HG03558 (cell line): ENCODE results near the gene MTX3.

ENCODE experiments used
- ATAC-seq: cut with Tn5 transposase; IDR thresholded peaks from one replicate; pipeline ENCODE4 v1.9.1; 2021; ENCODE audit warnings: moderate number of reproducible peaks; ENCODE audit not compliant: unreplicated experiment; ENCODE audit errors: extremely low read depth

MTX3 gene, protein sequence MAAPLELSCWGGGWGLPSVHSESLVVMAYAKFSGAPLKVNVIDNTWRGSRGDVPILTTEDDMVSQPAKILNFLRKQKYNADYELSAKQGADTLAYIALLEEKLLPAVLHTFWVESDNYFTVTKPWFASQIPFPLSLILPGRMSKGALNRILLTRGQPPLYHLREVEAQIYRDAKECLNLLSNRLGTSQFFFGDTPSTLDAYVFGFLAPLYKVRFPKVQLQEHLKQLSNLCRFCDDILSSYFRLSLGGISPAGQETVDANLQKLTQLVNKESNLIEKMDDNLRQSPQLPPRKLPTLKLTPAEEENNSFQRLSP

GRCh38 chr5:79990598-79991507, at the start of gene MTX3:
Gene MTX3, minus strand, starts transcription at chr5:79991262. Its CDS starts 24 bp downstream, at chr5:79991238.
- ATAC-seq = peak; percentile 79

DNA sequence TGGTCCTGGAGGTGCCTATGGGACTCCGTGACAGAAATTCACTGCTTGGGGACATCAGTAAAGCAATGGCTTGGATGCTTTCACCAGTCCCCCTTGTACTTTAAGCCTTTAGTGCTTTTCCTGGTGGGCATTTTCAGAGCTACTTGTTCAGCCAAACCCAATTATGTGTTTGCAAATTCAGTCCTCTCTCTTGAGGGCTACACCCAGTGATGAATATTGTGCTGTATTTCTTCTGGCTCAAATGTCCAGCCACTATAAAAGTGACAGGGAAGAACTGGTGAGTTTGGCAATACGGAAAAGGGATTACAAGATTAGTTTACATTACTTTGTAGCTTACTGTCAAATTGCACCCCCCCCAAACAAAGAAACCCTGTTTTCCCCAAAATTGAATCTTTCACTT, 48.6 kb upstream of the MTX3 start:
- ATAC-seq = no peak

GRCh38 chr5:80037366-80037765, 46.3 kb upstream of the MTX3 start:
- no peak for ATAC-seq

- ATAC-seq = no peak
Measured at GRCh38 chr5:80036615-80037014, 45.6 kb upstream of the MTX3 start.

DNA sequence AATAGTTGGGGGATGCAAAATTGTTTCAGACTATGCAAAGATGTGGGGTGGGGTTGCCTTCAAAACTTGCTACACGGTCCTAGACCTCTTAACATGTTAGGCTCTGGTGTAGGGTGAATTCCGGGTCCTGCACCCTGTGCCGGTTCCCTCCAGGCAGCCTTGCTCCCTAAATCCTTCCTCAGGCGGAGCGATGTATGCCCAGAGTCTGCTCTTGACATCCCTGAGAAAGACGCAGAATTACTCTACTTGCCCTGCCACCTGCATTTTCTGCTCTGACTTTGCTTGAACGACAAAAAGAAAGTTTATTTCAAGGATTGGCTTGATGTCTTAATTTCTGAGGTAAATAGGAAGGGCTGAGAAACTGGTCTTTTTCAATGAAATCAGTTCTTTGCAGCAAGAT, 44.8 kb upstream of the MTX3 start:
- ATAC-seq = no peak

- ATAC-seq = no peak
Measured at GRCh38 chr5:80034962-80035821, 44.1 kb upstream of the MTX3 start, which contains the start of gene THBS4. Gene THBS4, plus strand, starts transcription at chr5:80035348. Its CDS starts 190 bp downstream, at chr5:80035538.

DNA sequence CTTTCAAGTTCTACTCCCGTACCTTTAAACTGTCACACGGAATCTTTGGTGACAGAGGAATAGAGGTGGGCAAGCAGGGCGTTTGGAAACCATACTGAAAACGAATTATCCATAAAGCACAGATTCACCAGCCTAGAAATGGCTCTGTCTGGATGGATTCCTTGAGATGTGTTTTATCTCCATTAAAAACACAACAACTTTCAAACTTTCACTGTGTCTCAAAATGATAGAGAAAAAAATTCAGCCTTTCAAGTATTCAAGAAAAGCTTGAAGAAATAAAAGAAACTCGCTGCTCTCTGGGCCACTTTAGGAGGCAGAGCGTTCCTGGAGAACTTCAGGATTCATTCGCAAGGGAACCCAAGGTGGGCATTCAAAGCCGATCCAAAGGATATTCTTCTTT, 43.5 kb upstream of the MTX3 start:
- no peak for ATAC-seq

GRCh38 chr5:80033513-80033912, 42.5 kb upstream of the MTX3 start:
- ATAC-seq = no peak

- ATAC-seq = no peak
Measured at GRCh38 chr5:80031109-80031508, 40.0 kb upstream of the MTX3 start.

DNA sequence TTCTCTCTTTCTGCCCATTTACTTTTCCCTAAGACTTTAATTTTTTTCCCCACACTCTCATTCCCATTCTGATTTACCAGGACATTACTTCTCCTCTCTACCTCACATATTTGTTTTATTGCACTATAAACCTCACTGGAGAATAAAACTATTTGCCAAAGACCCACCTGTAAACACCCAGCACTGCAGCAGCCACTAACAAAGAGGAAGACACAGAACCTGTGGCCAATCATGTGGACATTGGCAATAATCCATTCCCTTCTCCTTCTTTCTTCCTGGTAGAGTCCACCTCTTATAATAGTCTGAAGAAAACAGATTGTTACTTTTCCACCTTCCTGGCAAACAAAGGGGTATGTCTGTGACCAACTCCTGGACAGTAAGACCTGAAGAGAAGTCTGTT, 35.8 kb upstream of the MTX3 start:
- ATAC-seq = no peak

- no peak for ATAC-seq
Measured at GRCh38 chr5:80025069-80025468, 34.0 kb upstream of the MTX3 start.

GRCh38 chr5:80010754-80011392, 19.8 kb upstream of the MTX3 start:
- no peak for ATAC-seq

GRCh38 chr5:80008995-80009765, 18.1 kb upstream of the MTX3 start:
- ATAC-seq = no peak

GRCh38 chr5:80002677-80003076, 11.6 kb upstream of the MTX3 start:
- no peak for ATAC-seq

GRCh38 chr5:79999722-80000121, 8.7 kb upstream of the MTX3 start:
- ATAC-seq = no peak

- ATAC-seq = no peak
Measured at GRCh38 chr5:79992891-79993657, 2.0 kb upstream of the MTX3 start.

DNA sequence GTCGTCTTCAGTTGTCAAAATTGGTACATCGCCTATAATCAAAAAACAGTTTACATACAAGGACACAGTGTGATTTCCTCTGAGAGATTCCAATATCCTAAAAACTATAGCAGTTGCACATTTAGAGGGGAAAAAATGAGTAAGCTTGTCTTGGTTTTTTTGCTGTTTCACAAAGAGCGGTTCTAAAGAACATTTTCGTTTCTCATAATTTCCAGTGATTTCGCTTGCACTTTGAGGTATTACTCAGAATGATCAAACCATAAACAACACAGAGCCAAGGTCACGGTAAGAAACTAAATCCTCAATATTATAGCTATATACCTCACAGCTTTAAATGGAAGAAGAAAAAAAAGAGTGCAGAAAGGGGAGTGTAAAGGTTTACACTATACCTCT, 861 bp downstream of the MTX3 start:
- ATAC-seq = no peak

- no peak for ATAC-seq
Measured at GRCh38 chr5:79986260-79986659, 4.8 kb downstream of the MTX3 start.

DNA sequence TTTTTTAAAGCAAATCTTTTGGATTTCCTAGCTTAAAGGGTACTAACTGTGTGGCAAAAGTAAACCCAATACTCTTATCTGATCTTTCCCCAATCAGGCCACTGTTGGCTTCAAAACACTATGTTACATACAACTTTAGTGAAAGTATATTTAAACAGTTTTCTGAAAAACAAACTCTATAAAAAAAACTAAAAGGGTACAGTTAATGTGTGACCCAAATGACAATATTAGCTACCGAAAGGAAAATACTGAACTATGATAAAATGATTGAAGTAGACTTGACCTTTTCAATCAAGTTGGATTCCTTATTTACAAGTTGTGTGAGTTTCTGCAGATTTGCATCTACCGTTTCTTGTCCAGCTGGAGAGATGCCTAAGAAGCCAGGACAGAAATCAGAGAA, 5.8 kb downstream of the MTX3 start:
- no peak for ATAC-seq
